ENCODE results near the gene ZNF185.

The ZNF185 gene

DNA sequence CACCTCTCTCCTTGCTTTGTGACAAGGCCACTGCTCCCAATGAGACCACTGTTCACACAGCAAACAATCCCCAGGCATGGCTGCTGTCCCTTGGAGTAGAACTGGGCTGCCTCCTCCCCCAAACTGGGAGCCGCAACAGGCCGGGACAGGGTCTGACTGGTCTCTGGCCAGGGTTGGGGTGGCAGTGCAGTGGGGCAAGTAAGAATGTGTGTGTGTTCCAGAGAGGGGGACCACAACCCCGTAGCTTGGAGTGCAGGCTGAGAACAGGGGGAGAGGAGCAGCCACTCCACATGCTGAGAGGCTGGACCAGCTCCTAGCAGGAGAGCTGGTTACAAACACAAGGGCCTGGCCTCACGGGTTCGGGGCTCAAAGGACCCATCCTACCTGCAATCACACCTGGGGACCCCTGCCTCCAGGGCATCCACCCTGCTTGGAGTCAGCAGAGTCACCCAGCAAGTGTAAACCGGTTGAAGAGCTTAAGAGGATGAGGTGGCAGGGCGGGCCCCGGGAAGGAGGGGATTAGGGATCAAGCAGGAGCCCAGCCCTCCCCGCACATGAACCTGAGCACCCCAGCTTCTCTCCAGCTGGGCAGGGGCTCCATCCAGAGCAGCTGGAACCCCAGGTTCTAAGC is 3.8 kb upstream of the ZNF185 start:
- H3K4me3 ChIP-seq (ENCODE audit: low read depth, low read length) = no peak overlapping the region
- no peak for DNase-seq (ENCODE audit: low read depth)
- TF ChIP-seq, protein P1, sequence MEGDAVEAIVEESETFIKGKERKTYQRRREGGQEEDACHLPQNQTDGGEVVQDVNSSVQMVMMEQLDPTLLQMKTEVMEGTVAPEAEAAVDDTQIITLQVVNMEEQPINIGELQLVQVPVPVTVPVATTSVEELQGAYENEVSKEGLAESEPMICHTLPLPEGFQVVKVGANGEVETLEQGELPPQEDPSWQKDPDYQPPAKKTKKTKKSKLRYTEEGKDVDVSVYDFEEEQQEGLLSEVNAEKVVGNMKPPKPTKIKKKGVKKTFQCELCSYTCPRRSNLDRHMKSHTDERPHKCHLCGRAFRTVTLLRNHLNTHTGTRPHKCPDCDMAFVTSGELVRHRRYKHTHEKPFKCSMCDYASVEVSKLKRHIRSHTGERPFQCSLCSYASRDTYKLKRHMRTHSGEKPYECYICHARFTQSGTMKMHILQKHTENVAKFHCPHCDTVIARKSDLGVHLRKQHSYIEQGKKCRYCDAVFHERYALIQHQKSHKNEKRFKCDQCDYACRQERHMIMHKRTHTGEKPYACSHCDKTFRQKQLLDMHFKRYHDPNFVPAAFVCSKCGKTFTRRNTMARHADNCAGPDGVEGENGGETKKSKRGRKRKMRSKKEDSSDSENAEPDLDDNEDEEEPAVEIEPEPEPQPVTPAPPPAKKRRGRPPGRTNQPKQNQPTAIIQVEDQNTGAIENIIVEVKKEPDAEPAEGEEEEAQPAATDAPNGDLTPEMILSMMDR (IDR thresholded peaks at IDR 0.05; ENCODE audit: low read depth, low read length, missing control alignments) = no peak

DNA sequence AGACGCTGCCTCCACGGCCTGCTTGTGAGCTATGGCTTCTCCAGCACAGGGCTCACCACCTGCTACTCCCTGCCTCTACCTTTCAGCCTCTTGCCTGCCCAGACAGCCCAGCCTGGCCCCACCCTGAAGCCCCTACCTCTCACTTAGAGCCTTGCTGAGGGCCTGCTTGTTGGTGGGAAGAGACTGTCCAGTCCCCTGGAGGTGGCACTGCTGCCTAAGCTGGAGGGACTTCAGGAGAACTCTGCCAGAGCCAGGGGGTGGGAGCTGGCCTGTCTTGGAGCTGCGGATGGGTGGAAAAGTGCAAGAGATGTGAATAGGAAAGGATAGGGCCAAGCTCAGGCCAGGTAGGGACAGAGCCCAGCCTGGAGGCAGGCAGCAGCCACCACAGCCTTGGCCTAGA is 2.7 kb upstream of the ZNF185 start:
- no peak for DNase-seq (ENCODE audit: low read depth)

DNA sequence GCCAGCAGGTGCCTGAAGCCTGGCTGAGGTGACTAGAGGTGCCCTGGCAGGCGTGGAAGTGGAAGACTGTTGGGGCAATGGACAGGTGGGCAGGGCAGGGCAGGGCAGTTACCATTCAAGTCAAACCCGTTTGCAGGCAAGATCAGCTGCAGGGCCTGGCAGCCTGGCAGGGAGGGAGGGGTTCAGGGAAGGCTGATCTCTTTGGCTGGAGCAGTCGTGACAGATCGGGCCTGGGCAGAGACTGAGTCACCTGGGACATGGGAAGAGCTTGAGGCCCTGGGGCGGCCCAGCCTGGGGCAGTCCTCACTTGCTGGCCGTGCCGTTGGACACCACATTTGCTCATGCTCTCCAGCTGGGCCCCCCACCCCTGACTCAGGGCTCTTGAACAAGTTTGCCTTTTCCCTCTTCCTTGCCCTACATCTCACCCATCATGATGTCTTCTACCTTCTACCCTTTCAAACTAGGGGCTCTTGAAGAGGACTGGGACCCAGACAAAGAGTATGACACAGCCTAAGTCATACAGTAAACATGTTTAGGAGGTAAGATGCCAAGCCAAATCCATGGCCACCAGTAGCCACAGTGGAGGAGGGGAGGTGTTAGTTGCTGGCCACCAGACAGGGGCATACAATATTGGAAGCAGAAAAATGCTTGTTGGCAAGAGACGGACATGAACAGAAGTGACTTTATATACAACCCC is 2.0 kb upstream of the ZNF185 start:
- TF ChIP-seq, protein P1 (IDR thresholded peaks at IDR 0.05; ENCODE audit: low read depth, low read length, missing control alignments) = no peak
- DNase-seq (ENCODE audit: low read depth) = no peak
- no peak overlapping the region for H3K4me3 ChIP-seq (ENCODE audit: low read depth, low read length)

More for the DNA sequence above, 2.7 kb upstream of the ZNF185 start:
- H3K4me3 ChIP-seq (ENCODE audit: low read depth, low read length) = no peak overlapping the region
- TF ChIP-seq, protein P1 (IDR thresholded peaks at IDR 0.05; ENCODE audit: low read depth, low read length, missing control alignments) = no peak

DNA sequence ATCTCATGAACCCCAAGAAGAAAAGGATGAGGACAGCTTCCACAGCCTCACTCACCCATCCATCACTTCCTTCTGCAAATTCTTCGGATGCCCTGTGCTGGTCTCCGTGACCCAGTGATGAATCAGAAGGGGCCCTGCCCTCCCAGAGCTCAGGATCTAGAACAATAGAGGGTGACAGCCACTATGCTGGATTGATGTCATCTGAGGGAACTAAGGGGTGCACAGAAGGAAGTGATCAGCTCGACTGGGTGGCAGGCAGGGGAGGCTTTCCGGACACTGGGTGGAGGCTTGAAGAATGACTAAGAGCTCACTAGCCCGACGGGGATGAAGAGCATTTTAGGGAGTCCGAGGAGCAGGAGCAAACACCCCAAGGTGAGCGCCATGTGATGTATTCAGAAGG is 1.4 kb upstream of the ZNF185 start:
- H3K4me3 ChIP-seq (ENCODE audit: low read depth, low read length) = no peak overlapping the region
- TF ChIP-seq, protein P1 (IDR thresholded peaks at IDR 0.05; ENCODE audit: low read depth, low read length, missing control alignments) = no peak
- DNase-seq (ENCODE audit: low read depth) = no peak

DNA sequence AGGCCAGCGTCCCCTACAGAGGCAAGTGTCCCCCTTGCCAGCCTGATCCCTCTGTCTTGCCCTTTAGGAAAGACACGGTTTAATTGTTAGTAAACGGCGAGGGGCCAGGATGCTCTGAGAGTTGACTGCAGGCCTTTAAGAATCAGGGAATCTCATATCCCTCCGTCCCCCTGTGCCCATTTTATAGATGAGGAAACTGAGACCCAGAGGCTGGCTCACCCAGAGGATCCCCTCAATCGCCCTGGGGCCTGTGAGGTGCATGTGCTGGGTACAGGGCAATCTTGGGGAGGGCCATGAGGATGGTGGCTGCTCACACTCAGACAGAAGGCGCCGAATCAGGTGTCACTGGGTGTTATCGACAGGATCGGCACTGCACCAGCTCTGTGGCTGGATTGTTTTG is 575 bp downstream of the ZNF185 start:
- TF ChIP-seq, protein P1 (IDR thresholded peaks at IDR 0.05; ENCODE audit: low read depth, low read length, missing control alignments) = no peak
- DNase-seq (ENCODE audit: low read depth) = no peak
- no peak overlapping the region for H3K4me3 ChIP-seq (ENCODE audit: low read depth, low read length)

DNA sequence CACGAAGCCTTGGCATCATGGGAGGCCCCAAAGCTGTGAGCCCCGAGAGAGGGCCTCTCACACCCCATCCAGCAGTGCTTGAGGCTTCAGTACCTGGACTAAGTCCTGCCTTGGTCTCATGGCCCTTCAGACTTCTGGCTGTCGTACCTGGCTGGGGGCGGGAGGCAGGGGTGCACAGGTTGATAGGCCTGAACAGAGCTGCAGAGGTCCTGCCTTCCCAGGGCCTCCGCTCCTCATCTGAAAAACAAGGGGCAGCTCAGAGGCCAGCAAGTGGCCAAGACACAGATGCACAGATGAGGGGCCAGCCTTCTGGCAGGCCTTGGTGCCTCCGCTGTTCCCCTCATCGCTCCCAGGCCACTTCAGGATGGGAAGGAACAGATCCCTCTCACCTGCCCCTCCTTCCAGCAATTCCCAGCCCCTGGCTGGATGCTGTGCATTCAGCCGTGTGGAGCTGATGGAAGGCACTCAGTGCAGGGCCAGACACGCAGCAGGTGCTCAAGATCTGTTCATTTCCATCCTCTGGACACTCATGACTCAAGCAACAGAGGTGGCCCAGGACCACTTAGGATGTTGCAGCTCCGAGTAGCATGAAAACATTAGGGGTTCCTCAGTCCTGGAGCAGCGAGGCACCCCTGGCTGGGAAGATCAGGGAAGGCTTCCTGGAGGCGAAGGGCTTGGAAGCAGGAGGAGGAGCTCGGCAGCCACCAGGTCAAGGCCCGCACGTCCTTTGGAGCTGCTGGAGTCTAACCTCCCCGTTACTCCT is 1.4 kb downstream of the ZNF185 start:
- TF ChIP-seq, protein P1 (IDR thresholded peaks at IDR 0.05; ENCODE audit: low read depth, low read length, missing control alignments) = no peak

More for the DNA sequence above, 1.4 kb downstream of the ZNF185 start:
- no peak for DNase-seq (ENCODE audit: low read depth)
- H3K4me3 ChIP-seq (ENCODE audit: low read depth, low read length) = no peak overlapping the region

All from GM12864 (cell line).